SW 1271 (cell line): Measurements from ENCODE around the gene GOLGB1.
A peak's percentile ranks its signal among the peaks of the same experiment; 100 is the strongest.
"Not testable (repeated sequence)": the region's sequence is repeated elsewhere in the genome, so short reads cannot be mapped to it uniquely, and the experiment has no call there.

Experiments used
- DNase-seq, 2 experiments: peaks; one replicate each; lab custom pipeline; 2025; lab: John Stamatoyannopoulos, UW

The GOLGB1 gene, protein sequence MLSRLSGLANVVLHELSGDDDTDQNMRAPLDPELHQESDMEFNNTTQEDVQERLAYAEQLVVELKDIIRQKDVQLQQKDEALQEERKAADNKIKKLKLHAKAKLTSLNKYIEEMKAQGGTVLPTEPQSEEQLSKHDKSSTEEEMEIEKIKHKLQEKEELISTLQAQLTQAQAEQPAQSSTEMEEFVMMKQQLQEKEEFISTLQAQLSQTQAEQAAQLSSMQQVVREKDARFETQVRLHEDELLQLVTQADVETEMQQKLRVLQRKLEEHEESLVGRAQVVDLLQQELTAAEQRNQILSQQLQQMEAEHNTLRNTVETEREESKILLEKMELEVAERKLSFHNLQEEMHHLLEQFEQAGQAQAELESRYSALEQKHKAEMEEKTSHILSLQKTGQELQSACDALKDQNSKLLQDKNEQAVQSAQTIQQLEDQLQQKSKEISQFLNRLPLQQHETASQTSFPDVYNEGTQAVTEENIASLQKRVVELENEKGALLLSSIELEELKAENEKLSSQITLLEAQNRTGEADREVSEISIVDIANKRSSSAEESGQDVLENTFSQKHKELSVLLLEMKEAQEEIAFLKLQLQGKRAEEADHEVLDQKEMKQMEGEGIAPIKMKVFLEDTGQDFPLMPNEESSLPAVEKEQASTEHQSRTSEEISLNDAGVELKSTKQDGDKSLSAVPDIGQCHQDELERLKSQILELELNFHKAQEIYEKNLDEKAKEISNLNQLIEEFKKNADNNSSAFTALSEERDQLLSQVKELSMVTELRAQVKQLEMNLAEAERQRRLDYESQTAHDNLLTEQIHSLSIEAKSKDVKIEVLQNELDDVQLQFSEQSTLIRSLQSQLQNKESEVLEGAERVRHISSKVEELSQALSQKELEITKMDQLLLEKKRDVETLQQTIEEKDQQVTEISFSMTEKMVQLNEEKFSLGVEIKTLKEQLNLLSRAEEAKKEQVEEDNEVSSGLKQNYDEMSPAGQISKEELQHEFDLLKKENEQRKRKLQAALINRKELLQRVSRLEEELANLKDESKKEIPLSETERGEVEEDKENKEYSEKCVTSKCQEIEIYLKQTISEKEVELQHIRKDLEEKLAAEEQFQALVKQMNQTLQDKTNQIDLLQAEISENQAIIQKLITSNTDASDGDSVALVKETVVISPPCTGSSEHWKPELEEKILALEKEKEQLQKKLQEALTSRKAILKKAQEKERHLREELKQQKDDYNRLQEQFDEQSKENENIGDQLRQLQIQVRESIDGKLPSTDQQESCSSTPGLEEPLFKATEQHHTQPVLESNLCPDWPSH (N-terminal part only)

DNA sequence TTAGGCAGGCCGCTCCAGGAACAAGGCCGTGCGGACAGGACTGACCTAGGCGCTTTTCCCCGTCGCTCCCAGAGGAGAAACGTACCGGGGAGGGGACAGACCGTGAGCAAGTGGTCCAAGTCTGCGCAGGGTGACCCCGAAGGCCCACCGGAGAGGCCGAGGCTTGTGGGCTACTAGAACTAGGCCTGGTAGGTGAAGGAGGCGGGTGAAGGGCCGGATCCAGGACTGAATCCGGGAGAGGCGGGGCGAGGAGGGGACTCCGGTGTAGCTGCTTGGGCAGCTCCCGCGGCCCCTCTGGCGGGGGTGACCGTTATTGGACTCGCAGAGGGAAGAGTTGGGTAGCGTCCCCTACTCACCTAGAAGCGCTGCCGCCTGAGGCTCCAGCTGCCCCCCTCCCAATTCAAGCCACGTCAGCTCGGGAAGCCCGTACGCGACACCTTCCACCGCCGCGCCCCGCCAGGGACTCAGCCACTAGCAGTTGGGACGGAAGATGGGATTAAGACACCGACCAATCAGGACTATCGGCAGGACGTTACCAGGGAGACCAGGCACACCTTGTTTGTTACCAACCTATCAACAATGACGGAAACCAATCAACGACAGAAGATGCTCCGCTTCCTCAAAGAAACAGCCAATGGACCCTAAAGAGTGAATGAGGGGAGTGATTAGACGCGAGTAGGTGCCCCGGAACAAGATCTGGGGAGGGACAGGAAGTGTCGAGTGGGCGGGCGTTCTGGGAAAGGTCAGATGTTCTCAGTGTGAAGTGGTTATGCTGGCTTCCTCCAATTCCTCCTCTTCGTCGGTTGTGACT is at the start of gene GOLGB1:
GOLGB1 (minus strand) TSS at position 466 of the 811 bp plus-strand sequence. CDS start 18,770 bp downstream, outside the sequence.
- DNase-seq: peak; percentile 99 to 100

DNA sequence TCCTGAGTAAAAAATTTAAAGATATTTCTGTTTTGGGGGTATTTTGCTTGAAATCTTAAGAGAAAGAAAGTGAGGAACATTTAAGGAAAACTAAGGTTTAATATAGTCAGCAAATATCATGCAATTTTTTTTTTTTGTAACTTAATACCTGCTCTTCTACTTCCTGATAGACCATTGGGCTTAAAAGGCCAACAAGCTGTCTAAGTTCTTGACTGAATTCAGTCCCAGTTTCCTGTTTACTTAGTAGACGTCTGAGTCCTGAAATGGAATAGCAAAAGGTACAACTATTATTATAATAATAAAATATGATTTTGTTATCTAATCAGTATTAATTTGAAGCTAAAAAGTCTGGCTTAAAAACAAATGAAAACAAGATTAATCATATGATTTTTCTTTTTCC is 47.4 kb upstream of the GOLGB1 start:
- DNase-seq: no peak

DNA sequence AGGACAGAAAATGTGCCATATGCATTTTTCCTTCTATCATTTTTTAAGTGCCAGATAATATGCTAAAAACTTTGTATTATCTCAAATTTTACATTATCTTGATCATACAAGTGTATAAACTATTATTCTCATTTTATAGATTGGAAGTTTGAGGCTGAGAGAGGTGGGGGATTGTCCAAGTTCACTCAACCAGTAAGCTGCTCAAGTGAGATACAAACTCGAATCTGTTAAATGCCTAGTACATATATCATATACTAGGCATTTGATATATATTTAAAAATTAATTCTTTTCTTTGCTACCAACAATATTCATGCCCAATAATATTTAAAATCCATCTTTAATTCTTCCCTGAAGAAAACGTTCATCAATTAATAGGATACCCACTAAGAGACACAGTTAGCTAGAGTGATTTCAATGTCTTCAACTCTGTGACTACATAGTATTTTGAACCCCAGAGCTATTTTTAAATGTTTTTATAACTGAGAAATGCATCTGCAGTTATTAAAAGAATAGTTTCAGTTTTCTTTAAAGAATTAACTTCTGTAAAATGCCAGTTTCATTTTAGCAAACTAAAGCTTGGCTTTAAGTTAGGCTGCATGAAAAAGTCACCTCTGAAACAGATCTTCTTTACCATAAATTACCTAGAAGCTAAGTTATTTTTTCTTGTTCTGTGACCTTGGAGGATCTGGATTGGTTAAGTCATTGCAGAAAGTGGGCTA is 44.9 kb upstream of the GOLGB1 start:
- DNase-seq: no peak

DNA sequence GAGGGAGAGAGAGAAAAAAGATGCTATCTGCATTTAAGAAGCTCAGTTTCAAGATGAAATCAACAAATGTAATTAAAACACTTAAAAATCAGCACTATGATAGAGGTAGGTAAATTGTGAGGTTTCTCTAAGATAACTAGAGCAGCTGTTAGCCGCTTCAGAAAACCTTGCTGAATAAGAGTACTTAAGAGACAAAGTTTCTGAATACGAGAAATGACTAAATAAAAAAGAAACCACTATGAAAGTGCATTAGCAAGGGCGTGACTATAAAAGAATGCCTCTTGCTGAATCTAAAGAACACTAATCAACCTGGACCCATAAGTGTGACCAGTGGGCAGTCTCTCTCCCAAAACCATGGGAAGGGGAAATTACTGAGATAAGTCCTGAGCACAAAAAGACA is 43.5 kb upstream of the GOLGB1 start:
- no peak for DNase-seq

DNA sequence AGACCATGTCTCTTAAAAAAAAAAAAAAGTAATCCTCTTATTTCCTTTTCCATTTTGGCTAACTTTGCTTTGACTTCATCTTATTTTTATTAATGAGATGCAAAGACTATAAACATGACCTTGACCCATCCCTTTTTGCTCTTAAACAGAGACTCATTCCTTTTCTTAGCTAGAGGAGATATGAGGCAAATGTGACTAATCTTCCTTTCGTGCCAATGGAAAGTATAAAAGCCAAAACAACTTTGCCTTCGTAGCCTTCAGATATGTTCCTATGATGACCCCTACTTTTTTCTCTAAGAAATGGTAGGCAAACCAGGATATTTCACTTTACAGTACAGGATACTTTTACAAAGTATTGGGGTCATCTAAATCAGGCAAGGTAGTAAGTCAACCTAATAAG is 36.9 kb upstream of the GOLGB1 start:
- DNase-seq: no peak

DNA sequence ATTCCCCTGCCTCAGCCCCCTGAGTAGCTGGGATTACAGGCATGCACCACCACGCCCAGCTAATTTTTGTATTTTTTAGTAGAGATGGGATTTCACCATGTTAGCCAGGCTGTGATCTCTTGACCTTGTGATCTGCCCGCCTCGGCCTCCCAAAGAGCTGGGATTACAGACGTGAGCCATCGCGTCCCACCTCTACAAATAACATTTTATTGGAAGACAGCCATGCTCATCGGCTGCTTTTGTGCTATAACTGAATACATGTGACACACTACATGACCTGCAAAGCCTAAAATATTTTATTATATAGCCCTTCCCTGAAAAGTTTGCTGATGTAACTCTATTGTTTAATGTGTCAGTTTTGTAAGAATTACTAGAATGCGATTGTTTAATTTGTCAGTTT is 33.2 kb upstream of the GOLGB1 start:
- DNase-seq: not testable (repeated sequence)

DNA sequence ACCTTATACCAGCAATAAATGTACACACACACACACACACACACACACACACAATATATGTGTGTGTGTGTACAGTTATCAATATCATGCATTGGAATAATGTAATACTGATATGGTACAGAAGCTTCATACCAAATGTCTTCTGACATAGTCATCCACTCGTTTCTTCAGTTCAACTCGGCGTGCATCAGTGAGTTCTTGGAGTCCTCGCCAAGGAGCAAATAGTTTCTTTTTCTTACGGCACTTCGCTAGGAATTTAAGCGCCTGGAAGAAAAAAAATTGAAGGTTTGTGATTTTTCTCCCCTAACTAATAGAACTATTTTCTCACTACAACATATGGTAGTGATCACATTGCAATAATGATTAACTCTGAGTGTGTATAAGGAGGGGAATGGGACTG is 32.1 kb upstream of the GOLGB1 start:
- no peak for DNase-seq

DNA sequence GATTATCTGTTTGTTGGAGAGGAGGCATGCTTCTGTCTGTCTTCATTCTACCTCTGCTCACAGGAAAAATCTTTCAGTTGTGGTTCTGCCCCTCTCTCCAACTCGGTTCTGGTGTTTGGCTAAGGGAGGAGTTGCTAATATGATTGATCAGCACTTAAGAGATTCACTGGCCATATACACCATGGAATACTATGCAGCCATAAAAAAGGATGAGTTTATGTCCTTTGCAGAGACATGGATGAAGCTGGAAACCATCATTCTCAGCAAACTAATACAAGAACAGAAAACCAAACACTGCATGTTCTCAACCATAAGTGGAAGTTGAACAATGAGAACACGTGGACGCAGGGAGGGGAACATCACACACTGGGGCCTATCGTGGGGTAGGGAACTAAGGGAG is 25.6 kb upstream of the GOLGB1 start:
- DNase-seq: not testable (repeated sequence)

DNA sequence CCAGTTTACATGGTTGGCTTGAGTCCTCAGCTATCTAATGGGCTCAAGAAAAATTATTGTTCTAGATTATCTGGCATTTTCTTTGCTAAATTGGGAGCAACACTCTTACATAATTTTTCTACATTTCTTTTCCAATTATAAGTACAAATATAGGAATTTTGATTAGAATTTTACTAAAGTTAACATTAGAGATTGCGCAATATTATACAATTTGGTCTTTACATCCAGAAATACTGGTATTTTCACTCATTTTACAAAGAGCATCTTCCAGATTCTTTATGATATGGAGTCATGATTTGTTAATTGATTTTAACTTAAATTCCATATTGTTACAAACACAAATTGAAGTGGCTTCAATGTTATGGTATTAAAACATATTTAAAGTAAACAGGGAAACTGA is 19.7 kb upstream of the GOLGB1 start:
- DNase-seq: no peak

DNA sequence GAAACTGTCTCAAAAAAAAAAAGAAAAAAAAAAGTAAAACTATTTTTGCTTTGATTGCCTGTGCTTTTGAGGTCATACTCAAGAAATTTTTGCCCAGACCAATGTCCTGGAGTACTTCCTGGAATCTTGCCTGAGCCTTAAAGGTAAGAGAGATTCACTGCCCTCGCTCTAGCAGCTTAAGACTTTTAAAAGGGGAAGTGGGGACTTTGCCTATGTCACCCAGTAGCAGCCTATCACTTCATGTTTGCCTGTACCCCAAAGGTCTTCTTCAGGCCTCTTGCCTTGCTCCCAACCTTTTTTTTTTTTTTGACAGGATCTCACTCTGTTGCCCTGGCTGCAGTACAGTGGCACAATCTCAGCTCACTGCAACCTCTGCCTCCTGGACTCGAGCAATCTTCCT is 18.9 kb upstream of the GOLGB1 start:
- DNase-seq: no peak

DNA sequence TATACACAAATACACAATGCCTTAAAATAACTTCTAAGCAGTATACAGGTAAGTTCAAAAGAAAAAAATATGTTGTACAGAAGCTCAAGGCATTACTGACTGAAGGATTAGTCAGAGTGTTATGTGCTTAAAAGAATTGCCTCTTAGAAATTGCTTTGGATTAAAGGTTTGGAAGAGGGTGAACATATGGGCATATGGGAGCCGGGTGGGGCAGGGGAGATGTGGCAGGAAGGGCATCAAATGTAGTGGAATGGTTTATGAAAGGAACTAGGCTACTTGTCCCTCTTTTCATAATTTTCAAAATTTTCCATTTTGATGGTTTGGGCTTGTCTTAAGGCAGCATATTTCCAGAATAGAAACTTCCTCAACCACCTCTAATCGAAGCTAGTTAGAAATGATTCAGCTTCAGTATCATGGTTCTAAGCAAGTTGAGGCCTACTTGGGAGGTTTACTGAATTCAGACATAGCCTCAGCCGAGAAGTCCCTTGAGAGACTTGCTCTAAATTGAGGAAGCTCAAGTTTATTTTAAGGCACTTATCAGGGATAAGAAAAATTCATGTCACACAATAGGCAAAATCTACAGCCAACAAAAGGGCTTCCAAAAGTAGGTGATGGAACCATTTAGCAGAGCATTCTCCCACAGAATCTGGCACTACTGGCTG is 10.1 kb upstream of the GOLGB1 start:
- no peak for DNase-seq

DNA sequence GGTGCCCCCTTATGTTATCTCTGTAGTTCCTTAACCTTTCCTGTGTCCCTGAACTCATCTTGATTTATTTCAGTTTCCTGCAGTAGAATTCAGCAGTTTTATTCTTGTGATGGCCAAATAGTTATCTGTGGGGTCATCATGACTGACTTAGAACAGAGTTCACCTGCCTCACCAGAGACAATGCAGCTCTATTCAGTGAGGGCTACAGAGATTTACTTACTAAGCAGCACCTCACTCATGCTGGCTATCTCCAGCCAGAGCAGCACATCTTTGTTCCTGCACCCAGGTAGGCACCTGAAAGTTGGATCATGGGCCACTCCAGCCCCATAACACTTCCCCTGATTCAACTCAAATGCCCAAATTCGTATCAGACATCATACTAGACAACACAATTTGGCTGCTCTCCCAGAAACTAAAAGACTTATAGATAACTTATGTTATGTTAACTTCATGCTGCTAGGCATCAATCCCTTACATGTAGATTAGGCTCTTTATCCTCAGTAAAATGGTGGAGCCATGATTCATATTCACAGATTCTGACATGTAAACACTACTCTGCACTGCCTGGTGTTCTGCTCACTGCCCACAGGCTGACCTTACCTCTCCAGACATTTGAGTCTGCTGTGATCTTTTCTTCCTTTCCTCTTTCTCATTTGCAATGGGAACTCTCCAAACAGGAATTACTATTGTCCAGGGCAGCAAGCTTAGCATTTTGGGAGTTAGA is 9.3 kb upstream of the GOLGB1 start:
- no peak for DNase-seq

DNA sequence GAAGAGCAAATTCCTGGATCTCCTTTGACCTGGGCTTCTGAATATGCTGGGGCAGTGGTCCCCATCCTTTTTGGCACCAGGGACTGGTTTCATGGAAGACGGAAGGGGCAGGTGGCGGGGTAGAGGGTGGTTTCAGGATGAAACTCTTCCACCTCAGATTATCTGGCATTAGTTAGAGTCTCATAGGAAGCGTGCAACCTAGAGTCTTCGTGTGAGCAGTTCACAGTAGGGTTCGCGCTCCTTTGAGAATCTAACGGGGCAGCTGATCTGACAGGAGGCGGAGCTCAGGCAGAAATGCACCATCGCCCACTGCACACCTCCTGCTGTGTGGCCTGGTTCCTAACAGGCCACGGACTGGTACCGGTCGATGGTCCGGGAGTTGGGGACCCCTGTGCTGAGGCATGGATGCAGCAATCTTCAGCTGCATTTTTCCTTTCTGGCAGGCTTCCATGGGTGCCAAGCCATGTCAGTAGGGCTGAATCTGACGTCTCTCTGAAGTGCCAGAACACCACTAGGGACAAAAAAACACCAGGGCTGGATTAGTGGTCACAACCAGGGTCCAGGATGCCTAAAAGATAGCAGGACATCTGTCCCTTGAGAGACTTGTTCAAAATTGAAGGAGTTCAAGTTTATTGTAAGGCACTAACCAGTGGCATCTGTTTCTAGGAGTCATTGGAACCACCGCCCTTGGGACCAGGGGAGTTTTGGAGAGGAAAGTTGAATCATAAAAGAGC is 8.4 kb upstream of the GOLGB1 start:
- DNase-seq: no peak

DNA sequence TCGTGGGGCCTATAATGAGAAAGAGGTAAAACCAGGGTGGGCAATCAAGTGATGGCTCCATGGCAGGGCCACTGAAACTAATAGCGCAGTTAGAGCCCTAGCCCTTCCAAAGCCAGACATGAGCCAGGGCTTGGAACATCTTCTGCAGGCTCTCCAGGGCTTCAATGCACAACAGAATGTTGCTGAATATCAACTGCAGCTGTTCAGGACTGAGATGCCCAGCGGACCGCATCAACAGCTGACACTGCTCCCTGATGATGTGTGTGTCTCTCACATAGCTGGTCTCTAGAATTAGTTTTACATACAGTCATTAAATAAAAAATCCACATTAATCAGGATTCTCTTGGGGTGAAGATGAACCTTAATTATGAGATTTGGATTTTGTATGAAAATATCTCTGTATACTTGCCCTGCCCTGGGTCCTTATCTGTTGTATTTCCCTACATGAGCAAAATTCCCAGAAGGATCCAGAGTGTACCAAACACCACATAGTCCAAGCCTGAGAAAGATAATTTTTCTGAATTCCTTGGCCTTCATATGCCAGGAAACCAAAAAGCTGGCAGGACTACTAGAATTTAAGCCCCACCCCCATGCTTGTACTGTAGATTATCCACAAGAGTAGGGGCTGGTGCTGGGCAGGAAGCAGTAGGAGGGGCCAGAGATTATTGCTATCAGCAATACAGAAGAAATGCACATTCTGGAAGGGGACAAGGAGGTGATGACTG is 7.7 kb upstream of the GOLGB1 start:
- no peak for DNase-seq

DNA sequence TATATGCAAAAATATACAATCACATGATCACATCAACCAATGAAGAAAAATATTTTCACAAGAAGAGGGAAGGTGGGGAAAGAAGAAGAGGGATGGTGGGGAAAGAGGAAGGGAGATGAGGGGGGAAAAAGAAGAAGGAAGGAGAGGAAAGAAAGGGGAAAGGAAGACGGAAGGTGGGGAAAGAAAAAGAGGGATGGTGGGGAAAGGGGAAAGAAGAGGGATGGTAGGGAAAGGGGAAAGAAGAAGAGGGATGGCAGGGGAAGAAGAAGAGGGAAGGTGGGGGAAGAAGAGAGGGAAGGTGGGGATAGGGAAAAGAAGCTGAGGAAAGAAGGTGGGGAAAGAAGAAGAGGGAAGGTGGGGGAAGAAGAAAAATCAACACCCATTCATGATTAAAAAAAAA is 3.2 kb upstream of the GOLGB1 start:
- DNase-seq: no peak

DNA sequence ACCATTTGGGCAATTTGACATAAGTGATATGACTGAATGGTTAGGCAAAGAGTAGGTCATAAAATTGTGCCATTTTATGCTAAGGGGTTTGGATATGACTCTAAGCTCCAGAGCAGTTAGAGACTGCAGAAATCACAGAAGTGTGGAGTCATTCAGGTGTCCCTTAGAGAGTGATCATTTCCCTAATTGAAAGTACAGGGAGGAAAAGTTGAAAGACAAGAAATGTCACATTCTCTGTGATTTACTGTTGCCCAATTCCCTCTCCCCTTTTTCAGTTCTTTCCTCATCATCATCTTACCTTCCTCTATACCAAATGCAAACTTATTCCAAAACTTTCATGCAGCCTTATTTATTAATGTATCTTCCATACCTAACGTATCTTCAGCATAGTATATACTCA is 2.7 kb upstream of the GOLGB1 start:
- no peak for DNase-seq

DNA sequence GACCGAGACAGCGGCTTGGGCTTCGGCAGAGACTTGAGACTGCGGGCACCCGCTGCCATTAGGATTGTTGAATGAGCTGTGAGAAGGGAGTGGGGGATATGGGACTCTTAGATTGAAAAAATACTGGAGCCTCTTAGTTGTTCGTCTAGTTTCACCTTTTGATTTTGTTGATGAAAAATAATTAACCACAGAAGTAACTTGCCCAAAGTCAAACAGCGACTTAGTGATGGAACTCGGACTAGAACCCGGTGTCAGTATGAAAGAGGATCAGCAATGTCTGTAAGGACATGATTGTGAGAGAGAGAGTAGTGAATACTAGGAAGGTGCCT is 510 bp upstream of the GOLGB1 start:
- no peak for DNase-seq

DNA sequence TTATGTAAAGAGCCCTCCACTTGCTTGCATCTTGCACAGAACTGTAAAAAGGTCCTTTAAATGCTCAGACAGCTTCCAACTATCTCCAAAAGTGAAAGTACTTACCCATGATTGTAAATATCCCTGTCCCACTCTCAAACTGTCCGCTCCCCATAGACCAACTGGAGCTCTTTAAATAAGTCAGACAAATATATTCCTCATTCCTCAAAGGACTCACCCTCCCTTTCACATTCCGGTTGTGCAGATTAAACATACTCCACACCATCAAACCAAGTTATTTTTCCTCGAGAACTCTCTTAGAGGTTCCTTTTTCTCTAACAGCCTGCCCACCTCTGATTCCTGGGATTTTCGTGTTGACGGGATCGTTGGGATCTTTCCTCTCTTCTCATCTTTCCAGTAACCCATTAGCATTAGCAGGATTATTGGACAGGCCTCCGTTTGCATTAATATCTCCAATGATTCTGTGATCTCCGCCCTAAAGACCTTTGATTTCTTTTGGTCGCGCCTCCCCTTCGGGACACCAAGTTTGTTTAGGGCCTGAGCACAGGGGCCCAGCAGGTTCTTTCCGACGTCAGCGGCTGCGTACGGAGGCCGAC is 763 bp downstream of the GOLGB1 start:
- DNase-seq: peak in 1 of 2 experiments; percentile 32
